Measurements from ENCODE around the gene ST3GAL2. TPM values are rescaled to one million over a fixed set of nuclear protein-coding genes. Genes with fewer than 3 reads are reported as not detected.

ST3GAL2 gene
- total and polyA plus RNA-seq, 9 of the 15 experiments (the other 6 are each of a cell fraction or from before 2014, with no cell fraction given): 1.5 to 108 (median 34.3) TPM

DNA sequence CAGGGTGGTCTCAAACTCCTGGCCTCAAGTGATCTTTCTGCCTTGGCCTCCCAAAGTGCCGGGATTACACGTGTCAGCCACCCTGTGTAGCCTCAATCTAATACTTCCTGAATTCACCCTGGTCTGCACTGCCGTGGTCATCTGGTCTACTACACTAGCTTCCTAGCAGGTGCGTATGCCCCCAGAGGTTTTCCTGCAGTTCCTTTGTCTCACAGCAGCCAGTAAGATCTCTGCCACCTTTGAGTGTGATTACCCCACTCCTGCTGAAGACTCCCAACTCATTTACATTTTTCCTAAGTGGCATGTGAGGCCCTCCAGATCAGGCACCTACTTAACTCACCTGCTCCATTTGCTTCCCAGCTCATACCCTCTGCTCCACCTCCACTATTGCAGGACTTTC is 97.3 kb downstream of the ST3GAL2 start (continued):
- TF ChIP-seq ZNF57 (CRISPR knock-in tag; IDR thresholded peaks at IDR 0.05) (no peak), KLF13 (tag; IDR thresholded peaks at IDR 0.05; ENCODE audit: borderline replicate concordance, low read depth) (no peak)

DNA sequence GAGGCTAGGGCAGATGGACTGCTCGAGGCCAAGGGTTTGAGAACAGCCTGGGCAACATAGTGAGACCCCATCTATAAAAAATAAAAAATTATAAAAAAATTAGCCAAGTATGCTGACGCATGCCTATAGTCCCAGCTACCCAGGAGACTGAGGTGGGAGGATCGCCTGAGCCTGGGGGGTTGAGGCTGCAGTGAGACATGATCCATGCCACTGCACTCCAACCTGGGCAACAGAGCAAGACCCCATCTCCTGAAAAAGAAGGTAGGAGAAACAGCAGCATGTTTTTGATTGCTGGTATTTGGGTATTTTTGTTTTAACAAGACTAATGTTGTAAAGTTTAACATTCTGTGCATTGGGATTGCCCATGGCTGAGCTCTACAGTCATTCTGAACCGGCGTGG is 101.1 kb downstream of the ST3GAL2 start:
- Histone ChIP-seq H2AFZ (ENCODE audit: low read depth, low read length) (no peak overlapping the region), H4K20me1 (replicated peaks; ENCODE audit: control insufficient read depth, insufficient read depth, low read length) (no peaks in the 10 kb centered on the region), H3K9me1 (ENCODE audit: control insufficient read depth, insufficient read depth, low read length) (no peaks in the 10 kb centered on the region), H3K27ac (ENCODE audit: extremely low read depth, low read depth, low read length) (no peak overlapping the region), H3K36me3 (ENCODE audit: control insufficient read depth, insufficient read depth, low read length) (peaks cover 20% of the 10 kb centered on the region; the same call in 2 of the 3 replicates), H3K4me3 (no peak overlapping the region), H3K9ac (ENCODE audit: insufficient read depth in 1 of 2, low read depth in 2 of 2, low read length in 2 of 2) (no peak overlapping the region), H3K9me3 (replicated peaks; ENCODE audit: control insufficient read depth, insufficient read depth, low read depth, low read length) (no peaks in the 10 kb centered on the region), H3K27me3 (ENCODE audit: control insufficient read depth in 2 of 2, insufficient read depth in 2 of 2, low read length in 2 of 2) (no peaks in the 10 kb centered on the region), H3K4me2 (ENCODE audit: insufficient read depth, low read length) (no peak overlapping the region), H3K79me2 (ENCODE audit: control insufficient read depth, insufficient read depth, low read length) (no peaks in the 10 kb centered on the region), H3K4me1 (replicated peaks in 1 of 2; ENCODE audit: control insufficient read depth in 2 of 2, insufficient read depth in 2 of 2, low read length in 2 of 2) (no peaks in the 10 kb centered on the region; a peak in 3 of 5 replicates)
- DNase-seq (ENCODE audit: extremely low read depth in 1 of 4, low spot score in 3 of 4) (no peak), ATAC-seq (no peak), FAIRE-seq (no peak)
- in situ Hi-C loops (cut with MboI) (no loop called here), intact Hi-C loops (cut with micrococcal nuclease) (no loop called here)
- WGBS (ENCODE audit: insufficient coverage, low coverage, missing lambda C conversion rate): 84% methylated on average over 5 of the region's 5 CpGs
- ChIA-PET CTCF (ENCODE audit: low intra/inter-chr PET ratio) (no interaction called here), POLR2A (interaction anchor here (0.6 kb wide), 1 partner anchor 145 kb away, joined by 5 read pairs; no protein-coding TSS in a partner anchor)
- no TSS peak for BruUV-seq (replicated peaks)
- TF ChIP-seq ZNF76 (CRISPR knock-in tag; IDR thresholded peaks at IDR 0.05; ENCODE audit: borderline replicate concordance) (no peak), ZNF121 (CRISPR knock-in tag; conservative IDR thresholded peaks at IDR 0.05) (peak; percentile 89), CBFA2T3 (IDR thresholded peaks at IDR 0.05) (no peak), NCOA6 (IDR thresholded peaks at IDR 0.05) (no peak), BDP1 (IDR thresholded peaks at IDR 0.05; ENCODE audit: insufficient read depth, insufficient read length) (no peak), SAFB2 (IDR thresholded peaks at IDR 0.05; ENCODE audit: borderline replicate concordance, low read depth, low read length, severe bottlenecking) (no peak), ZFP36 (IDR thresholded peaks at IDR 0.05; ENCODE audit: low read depth, low read length, partially characterized antibody) (no peak), SMAD3 (CRISPR knock-in tag; conservative IDR thresholded peaks at IDR 0.05) (no peak), FOXK1 (CRISPR knock-in tag; IDR thresholded peaks at IDR 0.05; ENCODE audit: borderline replicate concordance) (no peak), PTRF (tag; IDR thresholded peaks at IDR 0.05) (no peak), NFATC3 (IDR thresholded peaks at IDR 0.05) (no peak)
- TF ChIP-seq, protein P1, sequence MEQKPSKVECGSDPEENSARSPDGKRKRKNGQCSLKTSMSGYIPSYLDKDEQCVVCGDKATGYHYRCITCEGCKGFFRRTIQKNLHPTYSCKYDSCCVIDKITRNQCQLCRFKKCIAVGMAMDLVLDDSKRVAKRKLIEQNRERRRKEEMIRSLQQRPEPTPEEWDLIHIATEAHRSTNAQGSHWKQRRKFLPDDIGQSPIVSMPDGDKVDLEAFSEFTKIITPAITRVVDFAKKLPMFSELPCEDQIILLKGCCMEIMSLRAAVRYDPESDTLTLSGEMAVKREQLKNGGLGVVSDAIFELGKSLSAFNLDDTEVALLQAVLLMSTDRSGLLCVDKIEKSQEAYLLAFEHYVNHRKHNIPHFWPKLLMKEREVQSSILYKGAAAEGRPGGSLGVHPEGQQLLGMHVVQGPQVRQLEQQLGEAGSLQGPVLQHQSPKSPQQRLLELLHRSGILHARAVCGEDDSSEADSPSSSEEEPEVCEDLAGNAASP (IDR thresholded peaks at IDR 0.05): no peak

Measured in K562 (cell line).